Natural killer cell (primary cell): ENCODE measurements around the gene LYRM7. TPM values are rescaled to one million over a fixed set of nuclear protein-coding genes. Genes with fewer than 3 reads are reported as not detected.
A peak's percentile ranks its signal among the peaks of the same experiment; 100 is the strongest.

Experiments used
- ATAC-seq, 3 donors: fragments of 150-1000 bp in 2 of 3; fragments of 200-7000 bp in 1 of 3; cut with Tn5 transposase; 1 replicate in 1 of 3; 2 replicates in 2 of 3; pipeline ENCODE4 v1.10.0; 2021; ENCODE audit warnings: mild to moderate bottlenecking in 2 of 3, moderate library complexity in 2 of 3
- DNase-seq, 2 donors: peaks; one replicate each; pipeline versions ENCODE4 v3.0.0 to v3.0.0-alpha.2; 2013 to 2021; ENCODE audit warnings: mixed read lengths in 1 of 2
- H3K27ac ChIP-seq: one replicate; pipeline ENCODE4 v1.5.1; 2013; ENCODE audit warnings: mild to moderate bottlenecking, low read length
- H3K27me3 ChIP-seq: one replicate; pipeline ENCODE4 v1.6.1; 2013; ENCODE audit warnings: low read length; ENCODE audit not compliant: control insufficient read depth, insufficient read depth
- H3K36me3 ChIP-seq: one replicate; pipeline ENCODE4 v1.6.1; 2013; ENCODE audit warnings: low read length; ENCODE audit not compliant: control insufficient read depth, insufficient read depth
- H3K4me1 ChIP-seq: one replicate; pipeline ENCODE4 v1.6.1; 2013; ENCODE audit warnings: low read length; ENCODE audit not compliant: control insufficient read depth, insufficient read depth
- H3K4me3 ChIP-seq: one replicate; pipeline ENCODE4 v1.5.1; 2013; ENCODE audit warnings: low read length
- H3K9me3 ChIP-seq: one replicate; pipeline ENCODE4 v1.6.1; 2013; ENCODE audit warnings: low read length; ENCODE audit not compliant: control insufficient read depth, insufficient read depth
- H3K27ac Mint-ChIP-seq, 2 donors: one replicate each; pipeline ENCODE4 v1.8.0; 2022; ENCODE audit warnings: mild to moderate bottlenecking in 2 of 2, mixed read lengths in 2 of 2, moderate library complexity in 1 of 2
- H3K27me3 Mint-ChIP-seq, 2 donors: one replicate each; pipeline ENCODE4 v1.8.0; 2022; ENCODE audit warnings: low read depth in 2 of 2, mixed read lengths in 2 of 2
- H3K36me3 Mint-ChIP-seq: one replicate; pipeline ENCODE4 v1.8.0; 2022; ENCODE audit warnings: mixed read lengths
- H3K4me1 Mint-ChIP-seq, 2 donors: one replicate each; pipeline ENCODE4 v1.8.0; 2022; ENCODE audit warnings: mixed read lengths in 2 of 2
- H3K4me3 Mint-ChIP-seq: one replicate; pipeline ENCODE4 v1.8.0; 2022; ENCODE audit warnings: mild to moderate bottlenecking, moderate library complexity, mixed read lengths
- H3K9me3 Mint-ChIP-seq, 2 donors: one replicate each; pipeline ENCODE4 v1.8.0; 2022; ENCODE audit warnings: mixed read lengths in 2 of 2
- CTCF ChIP-seq: fragments of 200-600 bp; IDR thresholded peaks from one replicate; pipeline ENCODE4 v1.8.0; 2022; ENCODE audit warnings: antibody characterized with exemption
- whole genome bisulfite sequencing: methylation state at CpG from one replicate; pipeline ENCODE4 v1.1.7; 2013; ENCODE audit warnings: missing lambda C conversion rate; ENCODE audit not compliant: insufficient coverage; 5-methylcytosine and 5-hydroxymethylcytosine counted together
- intact Hi-C: fragments of 100-400 bp; cut with micrococcal nuclease; formaldehyde crosslinking; loops from one replicate; pipeline ENCODE4 v1.14.2; 2022
- total RNA-seq, 4 donors: library from RNA; stranded (reverse); fragments of 120-200 nt in 1 of 4; gene quantifications; one replicate each; pipeline versions ENCODE4 v1.2.3 to v1.2.4, GENCODE V29; 2013 to 2022

The LYRM7 gene
- total RNA-seq, 3 donors from 2014 or later (not counting 1 experiment from before 2014, with no cell fraction given), result 7.4 to 9.7 (median 7.6) TPM

- intact Hi-C loops, result no loop called here
- no peak for TF ChIP-seq CTCF
- ATAC-seq (no peak), DNase-seq (no peak)
- Mint-ChIP-seq H3K9me3 (no peaks in the 10 kb centered on the region), H3K27me3 (peaks cover 1 to 3% of the 10 kb centered on the region in 2 donors), H3K4me1 (no peaks in the 10 kb centered on the region), H3K4me3 (no peak overlapping the region), H3K27ac (no peak overlapping the region), H3K36me3 (no peaks in the 10 kb centered on the region)
- Histone ChIP-seq H3K36me3 (no peaks in the 10 kb centered on the region), H3K9me3 (no peaks in the 10 kb centered on the region), H3K27ac (no peak overlapping the region), H3K27me3 (no peaks in the 10 kb centered on the region), H3K4me3 (no peak overlapping the region), H3K4me1 (peaks cover 19% of the 10 kb centered on the region)
Observed at GRCh38 chr5:131222731-131223130, 52.0 kb downstream of the LYRM7 start.

- Mint-ChIP-seq H3K36me3 (no peaks in the 10 kb centered on the region), H3K27ac (no peak overlapping the region), H3K27me3 (no peaks in the 10 kb centered on the region), H3K9me3 (no peaks in the 10 kb centered on the region), H3K4me3 (no peak overlapping the region), H3K4me1 (no peaks in the 10 kb centered on the region)
- Histone ChIP-seq H3K27ac (peak overlapping the region; percentile 79), H3K36me3 (no peaks in the 10 kb centered on the region), H3K27me3 (no peaks in the 10 kb centered on the region), H3K9me3 (no peaks in the 10 kb centered on the region), H3K4me1 (peaks cover 19% of the 10 kb centered on the region), H3K4me3 (peak overlapping the region; percentile 26)
- no peak for TF ChIP-seq CTCF
- no peak for ATAC-seq
- DNase-seq, result no peak
- 78% methylated on average over 2 of the region's 2 CpGs for WGBS
- intact Hi-C loops, result no loop called here
Observed at GRCh38 chr5:131223751-131224386, 53.1 kb downstream of the LYRM7 start.

- no peaks in the 10 kb centered on the region for H3K9me3 Mint-ChIP-seq
- no peak overlapping the region for H3K4me3 ChIP-seq
- H3K27ac Mint-ChIP-seq, result no peak overlapping the region
- H3K27ac ChIP-seq, result peak overlapping the region; percentile 79
- H3K27me3 Mint-ChIP-seq, result no peaks in the 10 kb centered on the region
- intact Hi-C loops, result no loop called here
- ATAC-seq (peak; percentile 59 to 75 (median 68)), DNase-seq (peak in 1 of 2 donors; percentile 51)
- H3K4me1 ChIP-seq, result peaks cover 19% of the 10 kb centered on the region
- WGBS, result 41% methylated on average over 6 of the region's 6 CpGs
- H3K27me3 ChIP-seq, result no peaks in the 10 kb centered on the region
- H3K9me3 ChIP-seq, result no peaks in the 10 kb centered on the region
- TF ChIP-seq CTCF, result no peak
- H3K4me3 Mint-ChIP-seq, result no peak overlapping the region
- no peaks in the 10 kb centered on the region for H3K36me3 Mint-ChIP-seq
- no peaks in the 10 kb centered on the region for H3K4me1 Mint-ChIP-seq
- H3K36me3 ChIP-seq, result no peaks in the 10 kb centered on the region
Observed at GRCh38 chr5:131224387-131225201, 53.9 kb downstream of the LYRM7 start.
